Renal cortical epithelial cell (primary cell): ENCODE data around the gene ATAD3A. TPM values are rescaled to one million over a fixed set of nuclear protein-coding genes. Genes with fewer than 3 reads are reported as not detected.

Source experiments
- DNase-seq: peaks from one replicate; pipeline ENCODE4 v3.0.0-alpha.2; 2011; ENCODE audit warnings: low read depth
- total RNA-seq: library from RNA; depleted of rRNA; stranded (reverse); fragments of >200 nt; gene quantifications from 2 replicates; pipeline ENCODE4 v1.2.3, GENCODE V29; 2014

Gene ATAD3A
- total RNA-seq, 1 donor from 2014 or later = 27.0 TPM

- no peak for DNase-seq
Observed at GRCh38 chr1:1582585-1583346, 70.8 kb downstream of the ATAD3A start.

- no peak for DNase-seq
Observed at GRCh38 chr1:1583347-1584010, 71.5 kb downstream of the ATAD3A start.

Other genes with a start within 250 kb of the ATAD3A start
- gene UBE2J2, start 238.3 kb upstream of the ATAD3A start, total RNA-seq = 48.6 and 50.2 TPM in 2 replicates
- gene SCNN1D, start 231.7 kb upstream of the ATAD3A start, total RNA-seq = 0.52 and 1.9 TPM in 2 replicates
- 24.8 and 34.6 TPM in 2 replicates for gene ACAP3, start 204.2 kb upstream of the ATAD3A start, total RNA-seq
- gene PUSL1, start 203.6 kb upstream of the ATAD3A start, total RNA-seq = 14.2 and 24.0 TPM in 2 replicates
- 35.8 and 57.5 TPM in 2 replicates for gene INTS11, start 187.5 kb upstream of the ATAD3A start, total RNA-seq
- gene CPTP, start 187.4 kb upstream of the ATAD3A start, total RNA-seq = 13.0 and 20.4 TPM in 2 replicates
- gene TAS1R3, start 180.9 kb upstream of the ATAD3A start, total RNA-seq = 0.15 and 0.17 TPM in 2 replicates
- 70.8 and 91.0 TPM in 2 replicates for gene DVL1, start 162.7 kb upstream of the ATAD3A start, total RNA-seq
- 24.7 and 35.6 TPM in 2 replicates for gene MXRA8, start 153.6 kb upstream of the ATAD3A start, total RNA-seq
- gene AURKAIP1, start 137.0 kb upstream of the ATAD3A start, total RNA-seq = 75.6 and 155 TPM in 2 replicates
- gene CCNL2, start 112.8 kb upstream of the ATAD3A start, total RNA-seq = 71.0 and 155 TPM in 2 replicates
- gene MRPL20, start 104.9 kb upstream of the ATAD3A start, total RNA-seq = 72.1 and 79.5 TPM in 2 replicates
- gene ANKRD65, start 90.9 kb upstream of the ATAD3A start, total RNA-seq = 0.10 and 0.17 TPM in 2 replicates
- 14.4 and 19.1 TPM in 2 replicates for gene VWA1, start 76.5 kb upstream of the ATAD3A start, total RNA-seq
- gene ATAD3C, start 62.5 kb upstream of the ATAD3A start, total RNA-seq = under 0.01 and 5.2 TPM in 2 replicates
- 12.2 and 18.6 TPM in 2 replicates for gene ATAD3B, start 40.4 kb upstream of the ATAD3A start, total RNA-seq
- gene TMEM240, start 28.5 kb downstream of the ATAD3A start, total RNA-seq = 0.35 and 1.1 TPM in 2 replicates
- 78.7 and 87.2 TPM in 2 replicates for gene SSU72, start 62.7 kb downstream of the ATAD3A start, total RNA-seq
- 0.52 and 2.4 TPM in 2 replicates for gene FNDC10, start 88.0 kb downstream of the ATAD3A start, total RNA-seq
- 32.0 and 68.2 TPM in 2 replicates for gene MIB2, start 103.3 kb downstream of the ATAD3A start, total RNA-seq
- 4.0 and 14.9 TPM in 2 replicates for gene MMP23B, start 120.0 kb downstream of the ATAD3A start, total RNA-seq
- 6.9 and 15.5 TPM in 2 replicates for gene CDK11B, start 146.8 kb downstream of the ATAD3A start, total RNA-seq
- gene SLC35E2B, start 180.6 kb downstream of the ATAD3A start, total RNA-seq = 10.8 and 64.3 TPM in 2 replicates
- 3.6 and 15.1 TPM in 2 replicates for gene CDK11A, start 212.2 kb downstream of the ATAD3A start, total RNA-seq